Measurements from ENCODE around the gene KLHDC8A. TPM values are rescaled to one million over a fixed set of nuclear protein-coding genes. Genes with fewer than 3 reads are reported as not detected.

The KLHDC8A gene
- total and polyA plus RNA-seq, 2 donors (not counting 3 experiments of a cell fraction or from before 2014, with no cell fraction given), result not detected

- Histone ChIP-seq H3K4me1 (ENCODE audit: control insufficient read depth, extremely low read depth, insufficient read depth, low read length) (peaks cover 30% of the 10 kb centered on the region), H3K9ac (replicated peaks; ENCODE audit: extremely low read depth, insufficient read depth, low read length) (no peak overlapping the region), H4K20me1 (replicated peaks; ENCODE audit: control insufficient read depth, extremely low read depth, insufficient read depth, low read length) (no peaks in the 10 kb centered on the region), H3K4me2 (ENCODE audit: insufficient read depth, low read length) (peak overlapping the region; percentile 18), H3K27me3 (ENCODE audit: control insufficient read depth in 2 of 2, insufficient read depth in 2 of 2, low read length in 2 of 2) (no peaks in the 10 kb centered on the region), H3K9me3 (replicated peaks; ENCODE audit: control insufficient read depth, insufficient read depth, low read length) (no peaks in the 10 kb centered on the region), H3K27ac (ENCODE audit: insufficient read depth, low read depth, low read length) (peak overlapping the region; percentile 61), H3K36me3 (ENCODE audit: control insufficient read depth in 2 of 2, extremely low read depth in 1 of 2, insufficient read depth in 2 of 2, low read length in 2 of 2) (no peaks in the 10 kb centered on the region), H3K79me2 (ENCODE audit: control insufficient read depth, insufficient read depth, low read length) (no peaks in the 10 kb centered on the region), H3K9me1 (replicated peaks; ENCODE audit: control insufficient read depth, extremely low read depth, insufficient read depth, low read length) (no peaks in the 10 kb centered on the region), H2AFZ (ENCODE audit: low read depth, low read length) (no peak overlapping the region), H3K4me3 (replicated peaks in 1 of 3; ENCODE audit: insufficient read depth in 1 of 3, low read depth in 1 of 3, low read length in 3 of 3) (no peak overlapping the region)
- dilution Hi-C loops (cut with MboI; ENCODE audit: extremely low pct_ligation_motif_present, low sequenced_read_pairs) (no loop called here), intact Hi-C loops (cut with micrococcal nuclease) (loop anchor here (1.0 kb wide), 2 partner anchors 11 to 26 kb away; partner anchors contain the start of gene NUAK2)
- no peak for FAIRE-seq
- ChIA-PET POLR2A (interaction anchor here (1.1 to 1.7 kb wide), 3 partner anchors 10 to 23 kb away, joined by 4 to 9 read pairs (median 6); no protein-coding TSS in a partner anchor), CTCF (interaction anchor here (0.9 to 6.9 kb wide), 12 partner anchors 8 to 230 kb away, joined by 3 to 49 read pairs (median 6); partner anchors contain the start of gene NUAK2)
- DNase-seq (ENCODE audit: low read depth, low spot score), result no peak
- no TSS peak for BruUV-seq (replicated peaks)
- TF ChIP-seq JUN (IDR thresholded peaks at IDR 0.05; ENCODE audit: borderline replicate concordance, insufficient read depth, insufficient read length, low read depth), result no peak
- TF ChIP-seq POLR2A (IDR thresholded peaks at IDR 0.05; ENCODE audit: low read depth, low read length), result no peak
- no peak for TF ChIP-seq GATA2 (IDR thresholded peaks at IDR 0.05; ENCODE audit: insufficient read depth, insufficient read length, low read depth, low read length)
- no peak for TF ChIP-seq MAX (IDR thresholded peaks at IDR 0.05; ENCODE audit: insufficient read depth, insufficient read length)
- TF ChIP-seq MYC (IDR thresholded peaks at IDR 0.05; ENCODE audit: low read depth, low read length), result no peak
- no peak for TF ChIP-seq FOS (IDR thresholded peaks at IDR 0.05; ENCODE audit: borderline replicate concordance, insufficient read depth, low read length)
- TF ChIP-seq EZH2 (IDR thresholded peaks at IDR 0.05; ENCODE audit: borderline replicate concordance, low read depth, low read length, severe bottlenecking), result no peak
- TF ChIP-seq CTCF (IDR thresholded peaks at IDR 0.05; ENCODE audit: extremely low read depth in 1 of 2, insufficient read depth in 1 of 2, low read depth in 1 of 2, low read length in 2 of 2), result no peak
These were observed 61.8 kb downstream of the KLHDC8A start for GRCh38 chr1:205294934-205295333.
